ENCODE results near the gene CPLX3.

Gene CPLX3

GRCh38 chr15:74791007-74791406, 35.4 kb upstream of the CPLX3 start:
- ATAC-seq, result no peak
- TF ChIP-seq PPARA (CRISPR knock-in tag; IDR thresholded peaks at IDR 0.05; ENCODE audit: borderline replicate concordance), result no peak
- TF ChIP-seq CSDC2 (CRISPR knock-in tag; IDR thresholded peaks at IDR 0.05), result no peak
- no peak for TF ChIP-seq BACH2 (CRISPR knock-in tag; IDR thresholded peaks at IDR 0.05; ENCODE audit: borderline replicate concordance)
- no peak for TF ChIP-seq ZNF8 (CRISPR knock-in tag; IDR thresholded peaks at IDR 0.05)
- no peak for TF ChIP-seq PATZ1 (CRISPR knock-in tag; IDR thresholded peaks at IDR 0.05; ENCODE audit: borderline replicate concordance)
- TF ChIP-seq CSRNP3 (CRISPR knock-in tag; IDR thresholded peaks at IDR 0.05), result no peak
- no peak for TF ChIP-seq GLIS3 (CRISPR knock-in tag; IDR thresholded peaks at IDR 0.05)
- TF ChIP-seq TOX (CRISPR knock-in tag; IDR thresholded peaks at IDR 0.05; ENCODE audit: borderline replicate concordance), result no peak
- TF ChIP-seq OSR1 (CRISPR knock-in tag; IDR thresholded peaks at IDR 0.05), result no peak
- no peak for TF ChIP-seq TSHZ2 (CRISPR knock-in tag; IDR thresholded peaks at IDR 0.05)
- TF ChIP-seq CREB5 (CRISPR knock-in tag; IDR thresholded peaks at IDR 0.05; ENCODE audit: low read depth), result no peak
- no peak for TF ChIP-seq TCF4 (CRISPR knock-in tag; IDR thresholded peaks at IDR 0.05; ENCODE audit: borderline replicate concordance)
- TF ChIP-seq ESRRG (CRISPR knock-in tag; IDR thresholded peaks at IDR 0.05), result no peak
- TF ChIP-seq ARNTL (CRISPR knock-in tag; IDR thresholded peaks at IDR 0.05; ENCODE audit: borderline replicate concordance, low read depth), result no peak

GRCh38 chr15:74791667-74792066, 34.8 kb upstream of the CPLX3 start:
- TF ChIP-seq BACH2 (CRISPR knock-in tag; IDR thresholded peaks at IDR 0.05; ENCODE audit: borderline replicate concordance) (no peak), TSHZ2 (CRISPR knock-in tag; IDR thresholded peaks at IDR 0.05) (no peak), POU6F1 (CRISPR knock-in tag; IDR thresholded peaks at IDR 0.05; ENCODE audit: borderline replicate concordance, low read depth) (no peak), CSRNP3 (CRISPR knock-in tag; IDR thresholded peaks at IDR 0.05) (no peak), ZNF8 (CRISPR knock-in tag; IDR thresholded peaks at IDR 0.05) (no peak), TOX (CRISPR knock-in tag; IDR thresholded peaks at IDR 0.05; ENCODE audit: borderline replicate concordance) (no peak), GLIS3 (CRISPR knock-in tag; IDR thresholded peaks at IDR 0.05) (no peak), PATZ1 (CRISPR knock-in tag; IDR thresholded peaks at IDR 0.05; ENCODE audit: borderline replicate concordance) (no peak), ZNF565 (CRISPR knock-in tag; conservative IDR thresholded peaks at IDR 0.05; ENCODE audit: low read depth) (no peak), CREB5 (CRISPR knock-in tag; IDR thresholded peaks at IDR 0.05; ENCODE audit: low read depth) (no peak), PPARA (CRISPR knock-in tag; IDR thresholded peaks at IDR 0.05; ENCODE audit: borderline replicate concordance) (no peak)
- ATAC-seq, result no peak
